Keratinocyte (primary cell): ENCODE results near the gene ABAT. TPM values are rescaled to one million over a fixed set of nuclear protein-coding genes. Genes with fewer than 3 reads are reported as not detected.

ENCODE experiments used
- DNase-seq: peaks from one replicate; pipeline ENCODE4 v3.0.0-alpha.2; 2011; ENCODE audit warnings: low read depth, missing footprints, low spot score
- FAIRE-seq: peaks from 2 replicates; lab custom pipeline; 2011; peaks lifted over from hg19 to GRCh38; lab: Jason Lieb, UNC
- H2AFZ ChIP-seq: 2 replicates; pipeline ENCODE4 v1.6.0; 2012; ENCODE audit warnings: low read length, control low read depth, inconsistent platforms; ENCODE audit not compliant: control insufficient read depth
- H3K27ac ChIP-seq: 2 replicates; pipeline ENCODE4 v1.5.1; 2011; ENCODE audit warnings: low read length; ENCODE audit not compliant: control insufficient read depth, insufficient read depth
- H3K27me3 ChIP-seq: 3 replicates; pipeline ENCODE4 v1.6.0; 2011; ENCODE audit warnings: low read length; ENCODE audit not compliant: control insufficient read depth, insufficient read depth; ENCODE audit errors: extremely low read depth
- H3K36me3 ChIP-seq, 2 experiments: 2 replicates in 1 of 2; 3 replicates in 1 of 2; pipeline ENCODE4 v1.5.1; 2011; ENCODE audit warnings: low read length in 2 of 2, mild to moderate bottlenecking in 1 of 2; ENCODE audit not compliant: control insufficient read depth in 2 of 2, insufficient read depth in 2 of 2; ENCODE audit errors: extremely low read depth in 1 of 2
- H3K4me1 ChIP-seq: 3 replicates; pipeline ENCODE4 v1.5.1; 2011; ENCODE audit warnings: low read length; ENCODE audit not compliant: control insufficient read depth, insufficient read depth; ENCODE audit errors: extremely low read depth
- H3K4me2 ChIP-seq: 3 replicates; pipeline ENCODE4 v1.6.0; 2011; ENCODE audit warnings: low read depth, low read length; ENCODE audit not compliant: control insufficient read depth, insufficient read depth; ENCODE audit errors: extremely low read depth
- H3K4me3 ChIP-seq, 3 experiments: fragments of 200-600 bp in 1 of 3; sonication (generic) in 1 of 3; 2 replicates in 2 of 3; 3 replicates in 1 of 3; pipeline ENCODE4 v1.5.1; 2011 to 2016; ENCODE audit warnings: low read length in 3 of 3, mild to moderate bottlenecking in 3 of 3, control low read depth in 2 of 3, inconsistent platforms in 1 of 3, low read depth in 1 of 3, mixed read lengths in 1 of 3, mixed run types in 1 of 3, moderate library complexity in 1 of 3; ENCODE audit not compliant: control insufficient read depth in 2 of 3, insufficient read depth in 2 of 3; ENCODE audit errors: extremely low read depth in 1 of 3
- H3K79me2 ChIP-seq: 2 replicates; pipeline ENCODE4 v1.6.0; 2012; ENCODE audit warnings: low read length; ENCODE audit not compliant: control insufficient read depth, insufficient read depth
- H3K9ac ChIP-seq: 3 replicates; pipeline ENCODE4 v1.6.0; 2011; ENCODE audit warnings: low read length; ENCODE audit not compliant: control insufficient read depth, insufficient read depth; ENCODE audit errors: extremely low read depth
- H3K9me1 ChIP-seq: 3 replicates; pipeline ENCODE4 v1.6.0; 2011; ENCODE audit warnings: low read length; ENCODE audit not compliant: control insufficient read depth, insufficient read depth; ENCODE audit errors: extremely low read depth
- H3K9me3 ChIP-seq: 2 replicates; pipeline ENCODE4 v1.5.1; 2012; ENCODE audit warnings: low read depth, low read length; ENCODE audit not compliant: control insufficient read depth
- H4K20me1 ChIP-seq: 3 replicates; pipeline ENCODE4 v1.6.0; 2011; ENCODE audit warnings: low read length; ENCODE audit not compliant: control insufficient read depth, insufficient read depth; ENCODE audit errors: extremely low read depth
- EZH2 ChIP-seq: IDR thresholded peaks from one replicate; pipeline ENCODE4 v1.6.1; 2012; ENCODE audit warnings: inconsistent platforms, mild to moderate bottlenecking, low read length, moderate library complexity
- dilution Hi-C: fragments of 300-500 bp; cut with MboI; formaldehyde crosslinking; loops from one replicate; pipeline ENCODE4 v1.7.0; 2020; ENCODE audit warnings: low sequenced_read_pairs; ENCODE audit not compliant: extremely low pct_ligation_motif_present
- polyA plus RNA-seq, 5 experiments: library from polyadenylated mRNA; depleted of rRNA in 3 of 5; stranded (reverse) in 3 of 5; stranded (forward) in 1 of 5; unstranded in 1 of 5; fragments of >200 nt; gene quantifications; 1 replicate in 1 of 5; 2 replicates in 3 of 5; 3 replicates in 1 of 5; pipeline versions ENCODE4 v1.2.1 to v1.2.3, GENCODE V29; 2011 to 2012; ENCODE audit warnings: missing spikeins in 2 of 5, low read depth in 1 of 5, low replicate concordance in 1 of 5
- TF ChIP-seq, protein P1 (sequence below), 3 experiments: IDR thresholded peaks in 1 of 3; conservative IDR thresholded peaks in 1 of 3; optimal IDR thresholded peaks in 1 of 3; 2 replicates in 2 of 3; 3 replicates in 1 of 3; pipeline versions ENCODE3 to v1.5.1; 2011; ENCODE audit warnings: low read length in 3 of 3, mild to moderate bottlenecking in 3 of 3, moderate library complexity in 2 of 3, control low read depth in 1 of 3, inconsistent platforms in 1 of 3; ENCODE audit not compliant: insufficient read depth in 2 of 3; ENCODE audit errors: extremely low read depth in 1 of 3

ABAT gene
- polyA plus RNA-seq, 1 donor (not counting 4 experiments of a cell fraction or from before 2014, with no cell fraction given) = 13.7 TPM

DNA sequence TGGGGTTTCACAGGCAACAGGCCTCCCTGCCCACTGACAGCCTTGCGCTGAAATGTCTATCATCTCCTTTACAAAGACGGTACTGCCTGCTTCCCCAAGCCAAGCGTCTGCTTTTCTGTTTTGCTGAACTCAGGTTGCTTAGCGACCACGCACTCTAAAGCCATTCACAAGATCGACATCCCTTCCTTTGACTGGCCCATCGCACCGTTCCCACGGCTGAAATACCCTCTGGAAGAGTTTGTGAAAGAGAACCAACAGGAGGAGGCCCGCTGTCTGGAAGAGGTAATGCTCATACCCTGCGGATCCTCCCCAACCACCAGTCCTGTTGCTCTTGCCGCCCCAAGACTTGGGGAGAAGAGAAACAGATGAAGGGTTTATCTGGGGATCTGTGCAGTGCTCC is 94.3 kb downstream of the ABAT start:
- no peak overlapping the region for H3K4me2 ChIP-seq
- DNase-seq (no peak), FAIRE-seq (no peak)
- no peak overlapping the region for H3K4me3 ChIP-seq
- H3K4me1 ChIP-seq = no peaks in the 10 kb centered on the region
- H3K27me3 ChIP-seq = no peaks in the 10 kb centered on the region
- H3K36me3 ChIP-seq = peaks cover 0 to 10% of the 10 kb centered on the region in 2 experiments
- no peaks in the 10 kb centered on the region for H4K20me1 ChIP-seq
- dilution Hi-C loops = no loop called here
- no peak for TF ChIP-seq EZH2
- TF ChIP-seq, protein P1, sequence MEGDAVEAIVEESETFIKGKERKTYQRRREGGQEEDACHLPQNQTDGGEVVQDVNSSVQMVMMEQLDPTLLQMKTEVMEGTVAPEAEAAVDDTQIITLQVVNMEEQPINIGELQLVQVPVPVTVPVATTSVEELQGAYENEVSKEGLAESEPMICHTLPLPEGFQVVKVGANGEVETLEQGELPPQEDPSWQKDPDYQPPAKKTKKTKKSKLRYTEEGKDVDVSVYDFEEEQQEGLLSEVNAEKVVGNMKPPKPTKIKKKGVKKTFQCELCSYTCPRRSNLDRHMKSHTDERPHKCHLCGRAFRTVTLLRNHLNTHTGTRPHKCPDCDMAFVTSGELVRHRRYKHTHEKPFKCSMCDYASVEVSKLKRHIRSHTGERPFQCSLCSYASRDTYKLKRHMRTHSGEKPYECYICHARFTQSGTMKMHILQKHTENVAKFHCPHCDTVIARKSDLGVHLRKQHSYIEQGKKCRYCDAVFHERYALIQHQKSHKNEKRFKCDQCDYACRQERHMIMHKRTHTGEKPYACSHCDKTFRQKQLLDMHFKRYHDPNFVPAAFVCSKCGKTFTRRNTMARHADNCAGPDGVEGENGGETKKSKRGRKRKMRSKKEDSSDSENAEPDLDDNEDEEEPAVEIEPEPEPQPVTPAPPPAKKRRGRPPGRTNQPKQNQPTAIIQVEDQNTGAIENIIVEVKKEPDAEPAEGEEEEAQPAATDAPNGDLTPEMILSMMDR (optimal IDR thresholded peaks at IDR 0.05 in 1 of 3, IDR thresholded peaks at IDR 0.05 in 1 of 3, conservative IDR thresholded peaks at IDR 0.05 in 1 of 3; ENCODE audit: extremely low read depth in 1 of 3, insufficient read depth in 2 of 3, low read length in 3 of 3) = no peak
- H3K9ac ChIP-seq = no peak overlapping the region
- no peak overlapping the region for H2AFZ ChIP-seq
- no peak overlapping the region for H3K27ac ChIP-seq
- no peaks in the 10 kb centered on the region for H3K9me3 ChIP-seq
- H3K9me1 ChIP-seq = no peaks in the 10 kb centered on the region
- H3K79me2 ChIP-seq = no peaks in the 10 kb centered on the region

GRCh38 chr16:8773537-8773936 is 99.1 kb downstream of the ABAT start:
- H3K36me3 ChIP-seq = peaks cover 4% of the 10 kb centered on the region in 2 experiments
- no peak for FAIRE-seq
- TF ChIP-seq, protein P1 (optimal IDR thresholded peaks at IDR 0.05 in 1 of 3, IDR thresholded peaks at IDR 0.05 in 1 of 3, conservative IDR thresholded peaks at IDR 0.05 in 1 of 3; ENCODE audit: extremely low read depth in 1 of 3, insufficient read depth in 2 of 3, low read length in 3 of 3) = no peak
- no peak for TF ChIP-seq EZH2

More at GRCh38 chr16:8773537-8773936, 99.1 kb downstream of the ABAT start:
- Histone ChIP-seq H3K4me2 (no peak overlapping the region), H4K20me1 (no peaks in the 10 kb centered on the region), H3K9me3 (no peaks in the 10 kb centered on the region), H2AFZ (no peak overlapping the region), H3K4me3 (no peak overlapping the region), H3K27ac (no peak overlapping the region), H3K9me1 (no peaks in the 10 kb centered on the region), H3K4me1 (peaks cover 6% of the 10 kb centered on the region), H3K27me3 (no peaks in the 10 kb centered on the region), H3K79me2 (no peaks in the 10 kb centered on the region), H3K9ac (no peak overlapping the region)
- dilution Hi-C loops = no loop called here
- DNase-seq = no peak
